Kidney (tissue), 14 donors: ENCODE results near the gene MAP4K1. TPM values are rescaled to one million over a fixed set of nuclear protein-coding genes. Genes with fewer than 3 reads are reported as not detected.

Source experiments
- DNase-seq, 5 donors: peaks; one replicate each; pipeline ENCODE4 v3.0.0-alpha.2; 2013 to 2020
- FAIRE-seq: peaks from 2 replicates; lab custom pipeline; 2012; peaks lifted over from hg19 to GRCh38; lab: Jason Lieb, UNC
- H3K27ac ChIP-seq, 2 donors: one replicate each; pipeline ENCODE4 v1.7.0; 2013; ENCODE audit warnings: low read depth in 2 of 2, low read length in 2 of 2, inconsistent platforms in 1 of 2
- H3K27me3 ChIP-seq: one replicate; pipeline ENCODE4 v1.7.1; 2013; ENCODE audit warnings: low read length, inconsistent platforms; ENCODE audit not compliant: control insufficient read depth, insufficient read depth
- H3K36me3 ChIP-seq, 3 donors: one replicate each; pipeline versions ENCODE4 v1.7.0 to v1.7.1; 2013; ENCODE audit warnings: low read length in 3 of 3, control low read depth in 1 of 3, inconsistent platforms in 1 of 3; ENCODE audit not compliant: insufficient read depth in 3 of 3, control insufficient read depth in 2 of 3
- H3K4me1 ChIP-seq, 3 donors: one replicate each; pipeline versions ENCODE4 v1.7.0 to v1.7.1; 2013; ENCODE audit warnings: low read length in 3 of 3, inconsistent platforms in 1 of 3, low read depth in 1 of 3; ENCODE audit not compliant: control insufficient read depth in 2 of 3, insufficient read depth in 2 of 3
- H3K4me3 ChIP-seq, 3 donors: one replicate each; pipeline versions ENCODE4 v1.7.0 to v1.8.1; 2013; ENCODE audit warnings: low read length in 3 of 3, control low read depth in 1 of 3, inconsistent platforms in 1 of 3
- H3K9ac ChIP-seq, 3 donors: one replicate each; pipeline versions ENCODE4 v1.7.0 to v1.7.1; 2013; ENCODE audit warnings: low read length in 3 of 3, control low read depth in 1 of 3, inconsistent platforms in 1 of 3
- H3K9me3 ChIP-seq, 3 donors: one replicate each; pipeline versions ENCODE4 v1.7.0 to v1.7.1; 2013; ENCODE audit warnings: low read length in 3 of 3, control low read depth in 1 of 3, inconsistent platforms in 1 of 3; ENCODE audit not compliant: control insufficient read depth in 2 of 3, insufficient read depth in 1 of 3
- intact Hi-C: fragments of 100-400 bp; cut with DNase I; formaldehyde crosslinking; loops from one replicate; pipeline ENCODE4 v1.11.1; 2022
- polyA plus RNA-seq: library from polyadenylated mRNA; stranded (reverse); fragments of 350-450 nt; fragmentation: Illumina TruSeq; extraction: RNeasy Lipid Tissue Mini Kit (QIAGEN cat#74804); gene quantifications from one replicate; pipeline ENCODE4 v1.2.3, GENCODE V29; 2014; ENCODE audit warnings: low read depth, low replicate concordance; ENCODE audit not compliant: insufficient read depth
- total RNA-seq: library from RNA; stranded (reverse); fragmentation: NEBNext Ultra II Directional; extraction: Animal tissue kit (Norgen Biotek cat#: 25700); gene quantifications from one replicate; pipeline ENCODE4 v1.2.1, GENCODE V29; 2021
- TF ChIP-seq, protein P1 (sequence below): IDR thresholded peaks from 3 replicates; pipeline ENCODE4 v1.5.1; 2012; ENCODE audit warnings: mild to moderate bottlenecking, moderate library complexity, borderline replicate concordance; ENCODE audit not compliant: insufficient read depth; ENCODE audit errors: extremely low read depth
- donor health status: control.
- donor health status: control.
- donor health status: control.
- donor health status: control.
- donor health status: control.
- donor health status: DM: yes; HTN: yes; CAD: no.
- donor health status: Normal renal cell carcinoma (clear cell type).

The MAP4K1 gene
- total and polyA plus RNA-seq, 2 donors from 2014 or later, result 3.9 to 17.7 TPM

DNA sequence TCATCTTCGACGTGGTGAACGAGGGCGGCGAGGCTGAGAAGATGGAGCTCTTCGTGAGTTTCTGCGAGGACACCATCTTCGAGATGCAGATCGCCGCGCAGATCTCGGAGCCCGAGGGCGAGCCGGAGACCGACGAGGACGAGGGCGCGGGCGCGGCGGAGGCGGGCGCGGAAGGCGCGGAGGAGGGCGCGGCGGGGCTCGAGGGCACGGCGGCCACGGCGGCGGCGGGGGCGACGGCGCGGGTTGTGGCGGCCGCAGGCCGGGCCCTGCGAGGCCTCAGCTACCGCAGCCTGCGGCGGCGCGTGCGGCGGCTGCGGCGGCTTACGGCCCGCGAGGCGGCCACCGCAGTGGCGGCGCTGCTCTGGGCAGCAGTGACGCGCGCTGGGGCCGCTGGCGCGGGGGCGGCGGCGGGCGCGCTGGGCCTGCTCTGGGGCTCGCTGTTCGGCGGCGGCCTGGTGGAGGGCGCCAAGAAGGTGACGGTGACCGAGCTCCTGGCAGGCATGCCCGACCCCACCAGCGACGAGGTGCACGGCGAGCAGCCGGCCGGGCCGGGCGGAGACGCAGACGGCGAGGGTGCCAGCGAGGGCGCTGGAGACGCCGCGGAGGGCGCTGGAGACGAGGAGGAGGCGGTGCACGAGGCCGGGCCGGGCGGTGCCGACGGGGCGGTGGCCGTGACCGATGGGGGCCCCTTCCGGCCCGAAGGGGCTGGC, 52.6 kb downstream of the MAP4K1 start:
- H3K27me3 ChIP-seq, result no peaks in the 10 kb centered on the region
- no peak overlapping the region for H3K9ac ChIP-seq
- no peak for FAIRE-seq
- no peaks in the 10 kb centered on the region for H3K36me3 ChIP-seq
- intact Hi-C loops, result no loop called here
- no peaks in the 10 kb centered on the region for H3K4me1 ChIP-seq
- H3K27ac ChIP-seq, result no peak overlapping the region
- DNase-seq, result peak in 3 of 5 donors; percentile 26 to 44 (median 39)
- no peak overlapping the region for H3K4me3 ChIP-seq
- TF ChIP-seq, protein P1, sequence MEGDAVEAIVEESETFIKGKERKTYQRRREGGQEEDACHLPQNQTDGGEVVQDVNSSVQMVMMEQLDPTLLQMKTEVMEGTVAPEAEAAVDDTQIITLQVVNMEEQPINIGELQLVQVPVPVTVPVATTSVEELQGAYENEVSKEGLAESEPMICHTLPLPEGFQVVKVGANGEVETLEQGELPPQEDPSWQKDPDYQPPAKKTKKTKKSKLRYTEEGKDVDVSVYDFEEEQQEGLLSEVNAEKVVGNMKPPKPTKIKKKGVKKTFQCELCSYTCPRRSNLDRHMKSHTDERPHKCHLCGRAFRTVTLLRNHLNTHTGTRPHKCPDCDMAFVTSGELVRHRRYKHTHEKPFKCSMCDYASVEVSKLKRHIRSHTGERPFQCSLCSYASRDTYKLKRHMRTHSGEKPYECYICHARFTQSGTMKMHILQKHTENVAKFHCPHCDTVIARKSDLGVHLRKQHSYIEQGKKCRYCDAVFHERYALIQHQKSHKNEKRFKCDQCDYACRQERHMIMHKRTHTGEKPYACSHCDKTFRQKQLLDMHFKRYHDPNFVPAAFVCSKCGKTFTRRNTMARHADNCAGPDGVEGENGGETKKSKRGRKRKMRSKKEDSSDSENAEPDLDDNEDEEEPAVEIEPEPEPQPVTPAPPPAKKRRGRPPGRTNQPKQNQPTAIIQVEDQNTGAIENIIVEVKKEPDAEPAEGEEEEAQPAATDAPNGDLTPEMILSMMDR, result no peak
- no peaks in the 10 kb centered on the region for H3K9me3 ChIP-seq

DNA sequence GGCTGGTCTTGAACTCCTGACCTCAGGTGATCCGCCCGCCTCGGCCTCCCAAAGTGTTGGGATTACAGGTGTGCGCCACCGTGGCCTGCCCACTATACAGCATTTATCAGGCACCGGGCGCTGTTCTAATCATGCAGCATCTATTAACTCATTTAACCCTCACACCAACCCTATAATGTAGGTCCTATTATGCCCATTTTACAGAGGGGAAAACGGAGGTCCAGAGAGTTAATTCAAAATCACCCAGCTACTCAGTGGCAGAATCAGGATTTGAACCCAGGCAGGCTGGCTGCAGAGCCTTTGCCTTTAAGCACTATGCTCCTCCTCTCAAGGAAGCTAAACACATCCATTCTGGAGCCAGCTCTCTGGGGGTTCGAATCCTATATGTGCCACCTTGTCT, 54.3 kb downstream of the MAP4K1 start:
- intact Hi-C loops, result no loop called here
- no peaks in the 10 kb centered on the region for H3K36me3 ChIP-seq
- FAIRE-seq (no peak), DNase-seq (no peak)
- no peak overlapping the region for H3K27ac ChIP-seq
- H3K9me3 ChIP-seq, result no peaks in the 10 kb centered on the region
- no peaks in the 10 kb centered on the region for H3K4me1 ChIP-seq
- H3K9ac ChIP-seq, result no peak overlapping the region
- no peak overlapping the region for H3K4me3 ChIP-seq
- TF ChIP-seq, protein P1, result no peak
- H3K27me3 ChIP-seq, result no peaks in the 10 kb centered on the region

DNA sequence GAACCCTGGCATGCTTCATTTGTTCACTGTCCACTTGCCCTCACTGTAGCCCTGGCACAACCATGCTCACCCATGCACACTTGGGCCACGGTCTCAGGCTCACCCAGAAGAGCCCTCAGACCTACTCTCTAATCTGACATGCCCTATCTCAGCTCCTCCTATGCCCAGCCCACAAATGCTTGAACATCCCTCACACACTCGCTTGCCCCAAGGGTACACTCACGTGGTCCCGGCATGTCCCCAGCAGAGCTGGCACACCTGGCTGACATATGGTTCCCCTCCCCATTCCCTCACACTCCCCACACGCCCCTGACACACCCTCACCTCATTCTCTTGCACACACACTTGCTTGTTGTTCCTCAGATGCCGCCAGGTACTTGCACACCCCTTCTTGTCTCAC, 55.7 kb downstream of the MAP4K1 start:
- no peak overlapping the region for H3K4me3 ChIP-seq
- H3K9ac ChIP-seq, result no peak overlapping the region
- no peaks in the 10 kb centered on the region for H3K9me3 ChIP-seq
- H3K4me1 ChIP-seq, result no peaks in the 10 kb centered on the region
- TF ChIP-seq, protein P1, result no peak
- no peak for DNase-seq
- no peak overlapping the region for H3K27ac ChIP-seq
- H3K36me3 ChIP-seq, result no peaks in the 10 kb centered on the region
- FAIRE-seq, result no peak
- H3K27me3 ChIP-seq, result no peaks in the 10 kb centered on the region
- intact Hi-C loops, result no loop called here

DNA sequence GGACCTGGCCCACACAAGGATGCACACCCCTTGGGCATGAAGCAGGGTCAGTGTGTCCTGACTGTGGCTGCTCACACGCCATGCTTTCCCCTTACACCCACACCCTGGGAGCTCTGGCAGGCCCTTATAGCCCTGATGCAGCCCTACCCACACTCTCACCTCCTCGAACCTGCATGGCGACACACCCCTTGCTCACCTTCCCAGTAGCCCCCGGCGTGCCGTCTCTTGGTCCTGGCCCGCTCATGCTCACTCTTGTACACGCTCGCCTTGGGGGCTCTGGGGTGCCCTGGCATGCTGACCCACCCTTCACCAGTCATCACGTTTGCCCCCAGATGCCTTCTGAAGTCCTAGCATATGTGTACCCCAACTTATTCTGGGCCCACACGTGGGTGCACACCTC, 56.1 kb downstream of the MAP4K1 start:
- no peaks in the 10 kb centered on the region for H3K4me1 ChIP-seq
- intact Hi-C loops, result no loop called here
- no peaks in the 10 kb centered on the region for H3K27me3 ChIP-seq
- no peak for FAIRE-seq
- no peaks in the 10 kb centered on the region for H3K9me3 ChIP-seq
- H3K9ac ChIP-seq, result no peak overlapping the region
- TF ChIP-seq, protein P1, result no peak
- no peak overlapping the region for H3K27ac ChIP-seq
- H3K36me3 ChIP-seq, result no peaks in the 10 kb centered on the region
- no peak for DNase-seq
- no peak overlapping the region for H3K4me3 ChIP-seq
